Neural cell (in vitro differentiated cells): Measurements from ENCODE around the gene HPN.

Experiments used
- CTCF ChIP-seq: fragments of 450-650 bp; IDR thresholded peaks from 2 replicates; pipeline ENCODE4 v1.5.1; 2014; ENCODE audit warnings: antibody characterized with exemption, mild to moderate bottlenecking, moderate library complexity; ENCODE audit not compliant: poor library complexity, severe bottlenecking
- RAD21 ChIP-seq: fragments of 450-650 bp; conservative IDR thresholded peaks from 2 replicates; pipeline ENCODE4 v1.6.1; 2014; ENCODE audit warnings: antibody characterized with exemption, mild to moderate bottlenecking, moderate library complexity

GRCh38 chr19:35048911-35049411, 7.4 kb downstream of the HPN start:
- TF ChIP-seq CTCF: no peak
- TF ChIP-seq RAD21: no peak
